ENCODE measurements around the gene ACCS.

The ACCS gene

GRCh38 chr11:44088871-44089270 is 22.8 kb downstream of the ACCS start:
- Histone ChIP-seq H3K27me3 (ENCODE audit: insufficient read depth, low read depth) (no peaks in the 10 kb centered on the region), H3K27ac (no peak overlapping the region), H3K9ac (no peak overlapping the region), H3K4me1 (ENCODE audit: low read depth, poor library complexity, severe bottlenecking) (no peaks in the 10 kb centered on the region), H4K20me1 (ENCODE audit: insufficient read depth) (no peaks in the 10 kb centered on the region), H3K79me2 (ENCODE audit: insufficient read depth, low read depth) (no peaks in the 10 kb centered on the region), H3K36me3 (ENCODE audit: insufficient read depth) (no peaks in the 10 kb centered on the region), H2AFZ (ENCODE audit: low read depth) (no peak overlapping the region), H3K4me3 (IDR thresholded peaks at IDR 0.05; ENCODE audit: insufficient read depth, low read depth, low read length) (no peak overlapping the region), H3K4me2 (no peak overlapping the region)
- no peak for TF ChIP-seq CTCF (conservative IDR thresholded peaks at IDR 0.05; ENCODE audit: low read depth, low read length)

GRCh38 chr11:44090539-44090938 is 24.5 kb downstream of the ACCS start:
- TF ChIP-seq CTCF (conservative IDR thresholded peaks at IDR 0.05; ENCODE audit: low read depth, low read length) = no peak
- no peaks in the 10 kb centered on the region for H3K79me2 ChIP-seq (ENCODE audit: insufficient read depth, low read depth)

GRCh38 chr11:44094260-44094868 is 28.3 kb downstream of the ACCS start:
- Histone ChIP-seq H3K4me1 (ENCODE audit: low read depth, poor library complexity, severe bottlenecking) (peaks cover 3% of the 10 kb centered on the region), H3K79me2 (ENCODE audit: insufficient read depth, low read depth) (no peaks in the 10 kb centered on the region), H3K36me3 (ENCODE audit: insufficient read depth) (no peaks in the 10 kb centered on the region), H3K4me3 (IDR thresholded peaks at IDR 0.05; ENCODE audit: insufficient read depth, low read depth, low read length) (no peak overlapping the region), H3K27me3 (ENCODE audit: insufficient read depth, low read depth) (no peaks in the 10 kb centered on the region), H3K9ac (no peak overlapping the region), H2AFZ (ENCODE audit: low read depth) (peak overlapping the region; percentile 38; the same call in 1 of the 2 replicates), H3K4me2 (no peak overlapping the region), H3K27ac (no peak overlapping the region), H4K20me1 (ENCODE audit: insufficient read depth) (no peaks in the 10 kb centered on the region)
- peak; percentile 85 for TF ChIP-seq CTCF (conservative IDR thresholded peaks at IDR 0.05; ENCODE audit: low read depth, low read length)

More at GRCh38 chr11:44090539-44090938, 24.5 kb downstream of the ACCS start:
- Histone ChIP-seq H3K27ac (no peak overlapping the region), H3K4me1 (ENCODE audit: low read depth, poor library complexity, severe bottlenecking) (peaks cover 3% of the 10 kb centered on the region), H3K36me3 (ENCODE audit: insufficient read depth) (no peaks in the 10 kb centered on the region), H3K27me3 (ENCODE audit: insufficient read depth, low read depth) (no peaks in the 10 kb centered on the region), H3K4me3 (IDR thresholded peaks at IDR 0.05; ENCODE audit: insufficient read depth, low read depth, low read length) (no peak overlapping the region), H3K9ac (no peak overlapping the region), H2AFZ (ENCODE audit: low read depth) (no peak overlapping the region), H4K20me1 (ENCODE audit: insufficient read depth) (no peaks in the 10 kb centered on the region), H3K4me2 (no peak overlapping the region)

GRCh38 chr11:44095506-44096359 is 29.7 kb downstream of the ACCS start, which contains the start of gene EXT2:
Gene EXT2, plus strand, starts transcription at chr11:44095678. Its CDS starts 12,035 bp downstream, at chr11:44107713.
- H4K20me1 ChIP-seq (ENCODE audit: insufficient read depth) = no peaks in the 10 kb centered on the region
- no peak within 1 kb of the TSS for H3K27ac ChIP-seq
- H3K4me2 ChIP-seq = peak within 1 kb of the TSS; percentile 64
- H2AFZ ChIP-seq (ENCODE audit: low read depth) = peak within 1 kb of the TSS; percentile 72
- peak; percentile 78 for TF ChIP-seq CTCF (conservative IDR thresholded peaks at IDR 0.05; ENCODE audit: low read depth, low read length)
- H3K27me3 ChIP-seq (ENCODE audit: insufficient read depth, low read depth) = no peaks in the 10 kb centered on the region
- H3K4me3 ChIP-seq (IDR thresholded peaks at IDR 0.05; ENCODE audit: insufficient read depth, low read depth, low read length) = peak within 1 kb of the TSS; percentile 31
- H3K36me3 ChIP-seq (ENCODE audit: insufficient read depth) = no peaks in the 10 kb centered on the region
- H3K9ac ChIP-seq = peak within 1 kb of the TSS; percentile 35; the same call in 1 of the 2 replicates
- peaks cover 3% of the 10 kb centered on the region for H3K4me1 ChIP-seq (ENCODE audit: low read depth, poor library complexity, severe bottlenecking)
- H3K79me2 ChIP-seq (ENCODE audit: insufficient read depth, low read depth) = no peaks in the 10 kb centered on the region

Measured in KMS-11 (cell line).